Limb (tissue), 2 donors: Measurements from ENCODE around the gene CDH15.
A peak's percentile ranks its signal among the peaks of the same experiment; 100 is the strongest.

Experiments
- DNase-seq, 2 donors: peaks; one replicate each; pipeline ENCODE4 v3.0.0-alpha.2; 2016; ENCODE audit errors: extremely low spot score in 2 of 2

CDH15 gene

DNA sequence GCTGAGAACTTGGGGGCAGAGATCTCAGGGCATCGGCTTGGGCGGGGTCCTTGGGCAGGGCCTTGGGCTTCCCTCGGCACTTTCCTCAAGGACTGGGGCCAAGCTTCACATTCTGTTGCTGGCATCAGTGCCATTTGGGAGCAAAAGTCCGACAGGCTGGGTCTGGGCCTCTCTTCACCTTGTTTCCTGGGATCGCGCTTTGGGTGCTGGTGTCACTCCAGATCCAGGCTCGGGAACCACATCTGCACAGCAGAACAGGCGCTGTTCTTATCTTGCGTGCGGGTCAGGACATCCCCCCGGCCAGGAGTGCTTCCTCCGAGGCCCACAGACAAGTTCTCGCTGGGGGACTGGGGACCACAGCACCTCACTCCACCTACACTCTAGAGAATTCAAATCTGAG, 31.1 kb upstream of the CDH15 start:
- DNase-seq = no peak

DNA sequence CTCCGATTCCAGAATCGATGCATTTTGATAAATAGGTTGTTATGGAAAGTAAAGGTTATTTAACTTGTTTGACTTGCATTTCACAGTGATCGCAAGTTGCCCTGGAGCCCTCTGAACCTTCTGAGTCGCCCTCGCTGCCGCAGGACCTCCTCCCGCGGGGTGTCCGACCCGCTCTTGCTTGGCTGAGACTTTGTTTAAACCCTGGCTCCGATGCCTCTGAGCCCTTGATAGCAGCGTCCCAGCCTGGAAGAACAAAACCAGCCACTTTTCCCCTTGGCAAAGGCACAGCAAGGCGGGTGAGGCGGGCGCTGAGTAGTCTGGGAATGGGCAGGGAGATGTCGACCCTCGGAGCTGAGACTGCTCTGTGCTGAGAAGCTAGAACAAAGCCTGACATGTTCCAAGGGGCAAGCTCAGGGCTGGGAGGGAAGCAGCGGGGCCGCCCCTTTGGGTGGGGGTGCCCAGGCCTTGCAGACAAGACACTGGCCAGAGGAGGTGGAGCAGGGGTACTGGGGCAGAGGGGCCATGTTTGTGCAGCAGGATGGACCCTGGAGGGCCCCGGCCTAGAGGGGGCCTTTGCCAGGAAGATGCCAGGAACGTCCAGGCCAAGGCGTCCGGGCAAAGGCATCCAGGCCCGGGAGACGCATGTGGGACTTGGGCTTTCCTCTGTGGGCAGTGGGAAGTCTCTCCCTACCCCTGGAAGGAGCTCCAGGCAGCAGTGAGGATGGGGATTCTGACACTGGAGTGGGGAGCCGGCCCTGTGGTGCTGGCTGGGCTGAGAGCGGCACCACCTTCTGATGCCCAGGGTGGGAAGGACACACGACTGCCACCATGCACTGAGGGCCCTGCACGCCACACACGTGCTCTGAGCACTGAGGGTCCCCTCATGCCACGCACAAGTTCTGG, 30.3 kb upstream of the CDH15 start:
- no peak for DNase-seq

DNA sequence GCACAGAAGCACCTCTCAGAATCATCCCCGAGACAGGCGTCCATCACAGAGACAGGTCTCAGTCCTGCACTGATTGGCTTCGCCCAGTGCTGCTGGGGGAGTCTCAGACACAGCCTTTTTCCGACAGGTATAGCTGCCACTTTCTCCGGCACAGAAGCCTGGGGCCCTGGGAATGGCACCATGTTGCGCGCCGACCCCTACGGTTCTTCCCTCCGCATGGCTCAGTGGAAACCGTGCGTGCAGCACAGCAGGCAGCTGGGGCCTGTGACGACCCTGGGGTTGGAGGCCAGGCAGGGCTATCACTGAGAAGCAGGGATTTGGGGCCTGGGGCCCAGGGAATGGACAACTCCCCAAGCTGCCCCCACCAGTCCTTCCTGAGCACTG, 29.7 kb upstream of the CDH15 start:
- DNase-seq = no peak

- no peak for DNase-seq
Observed at GRCh38 chr16:89142474-89143195, 28.9 kb upstream of the CDH15 start.

GRCh38 chr16:89143201-89143741, 28.3 kb upstream of the CDH15 start:
- DNase-seq = no peak

DNA sequence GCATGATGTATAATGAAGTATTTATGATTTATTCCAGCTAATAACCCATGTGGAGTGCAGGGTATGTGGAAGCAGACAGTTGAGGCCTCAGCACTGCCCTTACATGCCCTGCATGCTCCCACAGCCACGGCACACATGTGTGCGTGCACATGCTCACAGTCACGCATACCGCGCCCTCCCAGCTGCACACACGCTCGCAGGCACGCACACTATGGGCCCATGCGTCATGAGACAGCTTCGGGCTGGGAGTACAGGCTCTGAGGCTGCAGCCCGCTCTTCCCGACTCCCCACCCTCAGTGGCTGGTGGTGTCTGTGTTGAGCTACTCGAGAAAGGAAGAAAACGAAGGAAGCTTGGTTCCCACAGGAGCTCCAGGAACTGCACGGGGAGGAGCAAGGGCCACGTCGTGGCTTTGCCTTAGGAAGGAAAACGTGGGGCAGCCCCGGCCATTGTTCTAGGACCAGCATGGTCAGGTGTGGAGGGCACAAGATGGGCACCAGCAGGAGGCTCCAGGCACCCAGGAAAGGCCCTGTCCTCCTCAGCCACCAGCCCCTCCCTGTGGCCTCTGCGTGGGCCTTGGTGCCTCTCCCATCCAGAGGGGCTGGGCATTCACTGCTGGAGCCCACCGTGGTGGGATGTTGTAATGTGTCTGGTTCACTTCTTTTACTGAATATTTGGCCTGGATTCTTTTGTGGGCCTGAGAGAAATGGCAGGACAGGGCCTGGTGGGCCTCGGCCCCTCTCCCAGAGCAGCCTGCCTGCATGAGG, 27.5 kb upstream of the CDH15 start:
- no peak for DNase-seq

DNA sequence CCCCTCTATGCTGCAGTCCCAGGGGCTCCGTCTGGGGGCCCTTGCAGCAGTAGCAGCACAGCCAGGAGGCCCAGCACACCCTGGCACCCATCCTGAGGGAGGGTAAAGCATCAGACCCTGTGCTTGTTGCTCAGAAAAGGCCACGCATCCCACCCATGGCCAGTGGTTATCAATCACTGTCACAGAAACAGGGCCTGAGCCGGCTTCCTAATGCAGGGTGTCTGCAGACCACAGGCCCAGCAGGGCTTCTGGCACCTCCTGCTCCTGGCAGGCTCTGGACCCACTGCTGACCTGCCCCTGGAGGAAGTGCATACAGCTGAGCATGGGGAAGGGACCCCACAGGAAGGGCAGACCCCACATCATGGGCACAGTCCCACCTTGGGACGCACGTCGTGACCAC, 26.9 kb upstream of the CDH15 start:
- DNase-seq = no peak

- DNase-seq = no peak
Observed at GRCh38 chr16:89145406-89146161, 26.0 kb upstream of the CDH15 start.

- no peak for DNase-seq
Observed at GRCh38 chr16:89146211-89147005, 25.1 kb upstream of the CDH15 start.

DNA sequence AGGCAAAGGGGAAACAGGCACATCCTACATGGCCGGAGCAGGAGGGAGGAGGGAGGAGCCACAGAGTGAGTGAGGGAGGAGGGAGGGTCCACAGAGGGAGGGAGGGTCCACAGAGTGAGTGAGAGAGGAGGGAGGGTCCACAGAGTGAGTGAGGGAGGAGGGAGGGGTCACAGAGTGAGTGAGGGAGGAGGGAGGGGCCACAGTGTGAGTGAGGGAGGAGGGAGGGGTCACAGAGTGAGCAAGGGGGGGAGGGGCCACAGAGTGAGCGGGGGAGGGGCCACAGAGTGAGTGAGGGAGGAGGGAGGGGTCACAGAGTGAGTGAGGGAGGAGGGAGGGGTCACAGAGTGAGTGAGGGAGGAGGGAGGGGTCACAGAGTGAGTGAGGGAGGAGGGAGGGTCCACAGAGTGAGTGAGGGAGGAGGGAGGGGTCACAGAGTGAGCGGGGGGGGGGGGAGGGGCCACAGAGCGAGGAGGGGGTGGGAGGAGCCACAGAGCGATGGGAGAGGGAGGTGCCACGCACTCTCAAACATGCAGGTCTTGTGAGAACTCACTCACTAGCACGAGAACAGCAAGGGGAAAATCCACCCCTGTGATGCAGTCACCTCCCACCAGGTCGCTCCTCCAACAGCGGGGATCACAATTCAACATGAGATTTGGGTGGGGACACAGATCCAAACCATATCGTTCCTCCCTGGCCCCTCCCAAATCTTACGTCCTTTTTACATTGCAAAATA, 24.3 kb upstream of the CDH15 start:
- no peak for DNase-seq

DNA sequence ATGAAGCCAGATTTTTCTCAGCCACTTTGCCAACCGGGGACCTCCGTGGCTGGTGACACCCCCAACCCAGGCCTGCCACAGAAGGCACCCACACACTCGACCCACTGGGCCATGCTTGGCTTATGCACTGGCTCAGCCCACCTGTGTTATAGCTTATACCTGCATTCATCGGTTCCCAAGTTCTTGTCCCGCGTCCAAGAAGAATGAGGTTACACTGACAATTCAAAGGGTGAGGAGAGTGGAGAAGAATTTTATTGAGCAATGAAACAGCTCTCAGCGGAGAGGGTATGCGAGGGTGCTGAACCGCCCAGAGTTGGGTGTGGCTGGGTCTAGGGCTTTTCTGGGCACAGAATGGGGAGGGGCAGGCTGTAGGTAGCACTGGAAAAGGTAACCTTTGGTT, 22.2 kb upstream of the CDH15 start:
- peak in 1 of 2 donors; percentile 7 for DNase-seq

GRCh38 chr16:89150090-89150835, 21.3 kb upstream of the CDH15 start:
- DNase-seq = peak in 1 of 2 donors; percentile 18

GRCh38 chr16:89150981-89151380, 20.6 kb upstream of the CDH15 start:
- peak in 1 of 2 donors; percentile 11 for DNase-seq

DNA sequence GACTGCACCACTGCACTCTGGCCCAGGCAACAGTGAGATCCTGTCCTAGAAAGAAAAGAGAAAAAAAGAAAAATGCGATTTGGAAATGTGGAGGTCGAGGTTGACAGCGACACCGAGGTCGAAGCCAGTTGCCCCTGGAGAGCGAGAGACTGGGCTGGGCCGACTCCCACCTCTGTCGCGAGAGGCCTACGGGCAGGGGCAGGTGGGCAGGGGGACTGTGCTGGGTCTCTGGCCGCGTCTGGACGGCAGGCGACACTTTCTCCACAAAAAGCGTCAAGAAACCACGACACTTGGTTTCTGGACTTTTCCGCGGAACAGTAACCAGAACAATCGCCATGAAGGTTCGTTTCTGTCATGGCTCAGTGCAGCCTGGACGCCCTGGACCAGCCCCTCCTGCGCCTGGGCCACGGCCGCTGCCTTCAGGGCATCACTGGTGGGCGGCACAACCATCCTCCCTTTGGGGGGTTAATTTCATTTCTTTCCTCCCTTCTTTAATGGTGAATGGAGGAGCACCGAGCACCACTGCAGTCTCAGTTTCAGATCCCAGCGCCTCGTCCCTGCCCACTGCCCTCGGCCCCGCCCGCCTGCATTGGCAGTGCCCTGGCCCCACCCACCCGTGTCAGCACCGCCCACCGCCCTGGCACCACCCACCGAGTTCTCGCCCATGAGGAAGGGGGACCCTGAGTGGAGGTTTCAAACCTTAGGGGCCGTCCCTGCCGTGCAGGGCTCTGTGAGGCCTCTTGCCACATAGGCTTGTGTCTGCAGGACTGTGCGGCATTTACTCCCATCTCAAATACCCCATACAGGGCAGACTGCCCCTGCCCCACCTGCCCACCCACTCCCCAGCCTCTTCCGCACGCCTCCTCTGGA, 18.5 kb upstream of the CDH15 start:
- DNase-seq = no peak

- DNase-seq = no peak
Observed at GRCh38 chr16:89153848-89154271, 17.7 kb upstream of the CDH15 start.

DNA sequence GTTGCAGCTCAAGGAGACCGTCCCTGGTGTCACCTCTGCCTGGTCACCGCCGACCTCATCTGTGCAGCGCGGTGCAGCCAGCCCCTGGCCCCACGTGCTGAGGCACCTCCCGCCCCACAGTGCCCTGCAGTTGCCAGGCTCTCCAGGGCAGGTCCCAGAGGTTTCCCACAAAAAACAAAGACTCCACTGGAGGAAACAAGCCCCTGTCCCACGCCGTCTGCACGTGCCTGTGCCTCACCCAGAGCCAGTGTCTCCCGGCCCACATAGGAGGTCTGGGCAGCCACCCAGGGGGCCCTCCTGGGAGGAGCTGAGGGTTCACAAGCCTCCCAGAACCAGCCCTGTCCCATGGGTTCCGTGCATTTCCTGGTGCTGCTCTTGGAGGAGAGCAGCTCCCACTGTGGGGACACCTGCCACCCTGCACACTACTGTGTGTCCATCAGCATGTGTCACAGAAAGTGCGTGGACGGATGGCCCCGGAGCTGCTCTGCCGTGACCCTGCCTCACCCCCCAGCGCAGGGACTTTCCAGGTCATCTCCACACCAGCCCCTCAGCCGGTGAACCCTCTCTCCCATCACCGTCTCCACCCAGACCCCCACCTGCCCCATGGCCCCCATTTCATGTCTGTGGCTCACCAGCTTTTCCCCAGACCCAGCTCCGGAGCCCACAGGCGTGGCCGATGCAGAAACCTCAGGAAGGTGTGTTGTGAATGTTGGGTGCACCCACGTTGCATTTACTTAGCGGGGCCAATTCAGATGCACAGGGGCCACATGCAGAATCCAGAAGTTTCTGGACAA, 17.0 kb upstream of the CDH15 start:
- DNase-seq = no peak

- no peak for DNase-seq
Observed at GRCh38 chr16:89155184-89155679, 16.3 kb upstream of the CDH15 start.
